Hematopoietic multipotent progenitor cell treated with erythropoietin and hydrocortisone succinate and interleukin-3 and kit ligand, for 17 days (in vitro differentiated cells): ENCODE results near the gene CLSTN2.

Experiments
- DNase-seq: peaks from one replicate; pipeline ENCODE4 v3.0.0-alpha.2; 2015; ENCODE audit warnings: low spot score

Gene CLSTN2

DNA sequence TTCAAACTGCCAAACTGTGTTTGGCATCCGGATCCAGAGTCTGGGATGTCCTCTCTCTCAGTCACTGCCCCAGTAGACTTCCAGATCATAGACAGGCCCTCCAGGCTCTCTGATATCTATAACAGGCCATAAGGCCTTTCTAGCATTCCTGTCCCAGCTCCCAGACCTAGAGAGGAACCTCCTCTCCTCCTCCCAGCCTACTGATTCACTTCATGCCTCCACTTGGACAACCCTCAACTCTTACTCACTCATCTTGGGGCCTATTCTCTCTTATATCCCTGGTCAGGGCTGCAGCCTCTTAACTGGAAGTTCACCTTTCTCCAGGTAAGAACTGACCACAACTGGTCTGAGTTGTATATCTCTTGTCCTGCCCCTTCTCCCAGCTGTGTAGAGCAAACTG lies 489.2 kb downstream of the CLSTN2 start:
- DNase-seq = no peak

DNA sequence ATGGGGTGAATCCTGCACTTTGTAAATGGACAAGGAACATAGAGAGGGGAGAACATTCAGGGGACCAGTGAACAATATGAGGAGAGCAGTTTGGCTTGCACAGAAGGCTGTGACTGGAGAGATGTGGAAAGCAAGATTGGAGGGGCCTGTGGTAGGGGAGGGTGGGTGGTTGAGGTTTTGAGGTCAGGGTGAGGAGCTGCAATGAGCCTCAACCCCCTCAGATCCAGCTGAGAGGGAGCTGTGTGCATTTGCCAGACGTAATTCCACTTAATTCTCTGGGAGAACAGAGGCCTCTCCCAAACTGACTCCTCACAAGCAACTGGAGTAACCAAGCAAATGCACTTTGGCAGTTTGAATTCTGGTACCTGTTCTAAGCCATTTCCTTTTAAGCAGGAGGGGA lies 489.7 kb downstream of the CLSTN2 start:
- DNase-seq = no peak

DNA sequence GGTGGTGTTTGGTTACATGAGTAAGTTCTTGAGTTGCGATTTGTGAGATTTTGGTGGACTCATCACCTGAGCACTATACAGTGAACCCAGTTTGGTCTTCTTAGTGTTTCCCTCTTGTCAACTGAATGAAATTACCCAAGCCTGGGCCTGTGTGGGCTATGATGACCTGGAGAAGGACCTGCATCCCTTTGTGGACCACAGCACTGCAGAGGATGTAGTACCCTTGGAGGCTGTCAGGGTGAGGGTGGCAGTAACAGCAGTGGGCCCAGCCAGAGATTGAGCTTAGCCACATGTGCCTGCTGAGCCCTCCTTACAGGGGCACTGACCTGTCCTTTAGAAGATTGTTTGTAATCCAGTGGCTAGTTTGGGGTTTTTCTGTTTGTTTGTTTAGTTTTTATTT lies 492.8 kb downstream of the CLSTN2 start:
- no peak for DNase-seq

DNA sequence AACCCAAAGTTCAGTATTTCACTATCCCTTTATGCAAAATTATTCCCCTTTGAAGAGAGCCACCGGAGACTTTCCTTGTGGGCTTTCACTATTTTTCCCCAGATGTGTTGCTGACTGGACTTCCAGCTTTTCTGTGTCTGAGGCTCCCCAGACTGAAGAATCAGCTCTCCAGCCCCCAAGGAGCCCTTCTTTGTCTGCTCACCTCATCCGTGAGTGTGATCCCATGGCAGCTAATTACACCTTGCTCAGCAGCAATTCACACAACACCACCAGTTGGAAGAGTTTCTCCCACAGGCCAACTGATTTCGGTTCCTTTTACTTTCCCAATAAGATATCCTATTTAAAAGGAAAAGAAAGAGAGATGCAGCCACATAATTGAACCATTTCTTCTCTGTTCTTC lies 493.4 kb downstream of the CLSTN2 start:
- no peak for DNase-seq

DNA sequence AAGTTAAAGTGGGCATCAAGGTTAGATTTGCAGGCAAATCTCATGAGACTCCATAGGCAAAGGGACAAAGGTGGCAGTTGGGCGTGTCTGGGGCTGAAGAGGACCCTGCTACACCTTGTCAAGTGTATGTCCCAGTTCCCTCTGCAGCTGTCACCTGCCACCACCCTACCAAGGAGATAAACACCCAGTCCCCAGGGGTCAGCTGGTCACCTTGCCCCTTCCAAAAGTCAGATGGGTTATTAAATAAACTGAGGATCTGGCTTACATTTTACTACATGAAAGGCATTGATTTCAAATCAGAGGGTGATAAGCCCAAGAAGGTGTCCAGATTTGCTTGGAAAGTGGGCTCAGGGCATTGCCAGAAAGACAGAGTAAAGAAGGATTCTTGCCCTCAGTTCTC lies 494.8 kb downstream of the CLSTN2 start:
- no peak for DNase-seq

DNA sequence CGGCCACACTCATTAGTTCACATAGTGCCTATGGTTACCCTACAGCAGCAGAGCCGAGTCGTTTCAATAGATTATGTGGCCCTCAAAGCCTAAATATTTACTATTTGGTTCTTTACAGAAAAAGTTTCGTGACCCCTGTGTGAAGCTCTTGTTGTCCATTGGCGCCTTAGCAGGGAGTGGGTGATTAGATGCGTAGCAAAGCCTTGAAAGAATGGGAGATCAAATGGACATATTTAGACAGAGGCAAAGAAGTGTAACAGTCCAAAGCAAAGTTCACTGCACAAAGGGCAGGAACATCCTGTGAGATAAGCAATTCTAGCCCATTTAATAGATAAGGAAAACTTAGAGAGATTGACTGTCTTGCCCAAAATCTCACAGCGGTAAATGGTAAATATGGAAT lies 495.5 kb downstream of the CLSTN2 start:
- DNase-seq = no peak

DNA sequence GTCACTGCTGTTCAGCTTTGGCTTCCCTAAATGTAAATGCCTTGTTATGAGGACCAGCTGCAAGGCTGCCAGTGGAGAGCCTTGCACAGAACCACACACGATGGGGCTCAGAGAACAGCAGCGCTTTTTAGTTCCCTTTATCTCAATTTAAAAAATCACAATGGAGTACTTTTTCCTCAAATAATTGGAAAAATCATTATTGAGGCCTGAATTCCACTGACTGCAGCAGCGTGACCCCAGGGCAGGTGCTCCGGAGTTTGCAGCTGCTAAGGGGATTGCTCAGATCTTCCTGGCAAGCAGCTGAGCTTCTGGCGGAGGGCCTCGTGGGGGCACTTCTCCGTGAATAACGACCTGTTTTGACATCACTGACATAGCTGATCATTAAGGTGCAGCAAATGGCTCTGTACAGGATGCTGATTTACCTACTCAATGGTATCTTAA lies 497.3 kb downstream of the CLSTN2 start:
- DNase-seq = no peak

DNA sequence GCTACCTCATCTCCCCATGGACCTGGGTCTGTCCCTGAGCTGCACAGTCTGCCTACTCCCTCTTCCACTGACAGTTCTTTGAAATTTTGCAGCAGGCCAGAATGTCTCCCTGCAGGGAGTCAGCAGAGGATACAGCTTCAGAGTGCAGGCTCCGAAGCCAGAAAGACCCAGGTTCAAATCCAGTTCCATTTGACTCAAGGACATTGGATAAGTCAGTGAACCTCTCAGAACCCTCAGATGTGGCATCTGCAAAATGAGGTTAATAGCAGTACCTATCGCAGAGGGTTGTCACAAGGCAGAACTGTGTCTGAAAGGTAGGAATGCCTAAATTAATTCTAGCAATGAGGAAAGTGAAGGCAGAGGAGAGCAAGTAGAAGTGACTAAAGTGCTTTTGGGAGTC lies 498.4 kb downstream of the CLSTN2 start:
- no peak for DNase-seq

DNA sequence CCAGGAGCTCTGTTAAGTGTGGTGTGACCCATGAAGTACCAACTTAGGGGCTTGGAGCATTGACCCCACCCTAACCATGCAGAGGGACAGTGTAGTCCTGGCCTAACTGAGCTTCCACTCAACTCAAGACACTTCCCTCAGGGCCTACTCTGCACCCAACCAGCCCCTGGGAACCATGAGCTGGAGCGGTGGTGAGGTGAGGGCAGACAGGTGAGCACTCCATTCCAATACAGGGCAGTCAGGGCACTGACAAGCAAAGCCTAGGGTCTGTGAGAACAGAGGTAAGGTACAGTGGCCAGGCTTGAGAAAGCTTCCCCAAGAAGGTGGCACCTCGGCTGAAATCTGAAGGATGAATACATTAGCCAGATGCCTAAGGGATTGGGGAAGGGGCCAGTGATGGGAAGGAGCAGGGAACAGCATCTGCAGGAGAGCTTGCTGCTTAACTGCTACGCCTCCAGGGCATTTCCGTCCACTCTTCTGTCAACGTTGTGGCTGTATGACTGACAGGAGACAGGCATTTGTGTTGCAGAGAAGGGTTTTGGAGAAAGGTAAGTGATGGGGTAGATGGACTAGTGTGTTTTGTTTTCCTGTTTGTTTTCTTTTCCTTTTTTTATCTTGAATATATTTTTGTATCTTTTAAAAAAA lies 499.4 kb downstream of the CLSTN2 start:
- no peak for DNase-seq

DNA sequence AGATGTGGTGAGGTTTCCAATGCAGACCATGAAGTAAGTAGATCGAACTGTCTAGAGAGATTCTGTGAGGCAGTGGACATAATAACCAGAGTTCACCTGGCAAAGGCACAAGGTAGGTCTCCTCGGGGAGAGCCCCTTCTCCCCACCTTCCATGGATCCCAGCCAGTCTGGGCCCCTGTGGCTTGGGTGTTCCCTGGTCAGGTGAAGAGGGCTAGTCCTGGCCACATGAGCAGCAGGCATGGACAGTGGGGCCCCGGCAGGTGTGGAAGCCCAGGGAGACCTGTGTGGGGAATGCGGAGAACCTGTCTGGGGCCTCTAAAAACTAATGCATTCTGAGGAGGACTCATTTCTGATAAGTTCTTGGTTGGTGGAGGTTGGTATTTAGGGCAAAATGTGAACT lies 501.4 kb downstream of the CLSTN2 start:
- no peak for DNase-seq

DNA sequence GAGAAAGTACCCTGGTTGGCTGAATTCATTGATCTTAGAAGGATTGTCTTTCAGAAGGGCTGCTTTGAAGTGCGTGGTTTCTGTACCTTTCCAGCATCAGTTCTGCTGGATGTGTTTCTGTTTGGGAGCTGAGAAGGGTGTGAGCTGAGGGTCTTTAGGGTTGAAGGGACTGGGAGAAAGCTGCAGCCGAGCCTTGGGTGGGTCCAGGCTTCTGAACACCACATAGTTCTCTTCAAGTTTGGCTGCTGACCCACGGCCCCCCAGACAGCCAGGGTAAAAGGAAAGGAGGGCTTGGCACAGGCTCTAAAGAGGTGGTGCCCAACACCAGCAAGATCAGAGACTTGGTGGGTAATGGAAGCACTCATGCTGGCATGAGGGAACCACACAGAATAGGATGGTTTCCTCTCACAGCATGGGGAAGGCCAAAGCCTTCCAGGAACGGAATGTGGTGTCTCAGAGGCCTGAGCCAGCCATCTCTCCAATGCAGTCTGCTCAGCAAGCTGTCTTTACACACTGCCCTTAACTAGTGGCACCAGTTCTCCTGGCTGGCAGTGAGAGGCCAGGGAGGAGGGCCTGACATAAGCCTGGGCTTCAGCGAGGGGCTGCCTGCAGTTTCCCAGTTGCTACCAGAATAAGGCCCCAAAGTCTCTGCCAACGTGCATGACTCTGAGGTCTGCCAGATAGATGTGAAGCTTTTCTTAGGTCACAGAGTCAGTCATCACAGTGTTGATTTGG lies 503.9 kb downstream of the CLSTN2 start:
- no peak for DNase-seq

DNA sequence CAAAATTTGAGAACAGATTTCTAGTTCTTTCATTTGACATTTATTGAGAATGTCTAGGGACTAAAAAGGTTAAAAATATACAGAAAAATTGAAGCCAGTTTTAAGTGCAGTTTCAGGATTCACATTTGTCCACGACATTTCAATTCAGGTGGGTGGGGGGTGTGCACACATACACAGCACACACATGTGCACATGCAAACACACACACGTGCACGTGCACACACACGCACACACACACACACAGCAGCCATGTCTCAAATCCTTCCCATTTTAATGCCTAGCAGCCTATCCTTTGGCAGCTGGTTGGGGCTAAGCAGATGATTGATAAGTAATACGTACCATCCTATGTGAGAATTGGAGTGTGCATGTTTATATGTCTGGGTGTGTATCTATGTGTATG lies 504.5 kb downstream of the CLSTN2 start:
- no peak for DNase-seq

DNA sequence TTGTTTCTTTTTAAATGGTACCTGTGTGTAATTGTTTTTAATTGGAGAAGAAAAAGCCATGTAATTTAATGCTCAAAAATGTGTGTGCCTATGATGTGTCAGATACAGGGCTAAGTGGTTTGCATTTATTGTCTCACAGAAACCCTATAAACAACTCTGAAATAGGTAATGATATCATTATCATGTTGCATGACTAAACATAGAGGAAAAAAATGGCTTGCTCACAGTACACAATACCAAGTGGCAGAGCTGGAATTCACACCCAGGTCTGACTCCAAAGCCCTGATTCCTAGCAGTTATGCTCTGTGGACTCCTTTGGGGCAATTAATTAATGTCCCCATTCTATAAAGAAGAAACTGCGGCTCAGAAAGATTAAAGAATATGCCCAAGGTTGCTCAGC lies 505.5 kb downstream of the CLSTN2 start:
- no peak for DNase-seq

DNA sequence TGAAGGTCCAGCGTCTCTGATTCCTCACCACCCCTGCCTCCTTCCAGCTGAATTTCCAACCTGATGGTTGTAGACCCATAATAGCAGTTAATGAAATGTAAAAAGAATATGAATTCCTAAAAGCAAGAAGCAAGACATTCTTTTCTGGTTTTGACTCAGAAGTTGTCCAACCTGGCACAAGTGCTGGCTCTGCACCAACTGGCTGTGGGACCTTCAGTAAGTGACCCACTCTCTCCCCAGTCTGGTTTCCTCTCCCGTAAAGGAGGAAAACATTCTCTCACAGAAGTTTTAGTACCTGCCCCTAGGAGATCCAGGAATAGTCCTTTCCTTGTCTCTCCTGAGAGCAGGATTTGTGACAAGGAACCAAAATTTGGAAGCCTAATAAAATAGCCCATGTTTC lies 506.0 kb downstream of the CLSTN2 start:
- DNase-seq = no peak

DNA sequence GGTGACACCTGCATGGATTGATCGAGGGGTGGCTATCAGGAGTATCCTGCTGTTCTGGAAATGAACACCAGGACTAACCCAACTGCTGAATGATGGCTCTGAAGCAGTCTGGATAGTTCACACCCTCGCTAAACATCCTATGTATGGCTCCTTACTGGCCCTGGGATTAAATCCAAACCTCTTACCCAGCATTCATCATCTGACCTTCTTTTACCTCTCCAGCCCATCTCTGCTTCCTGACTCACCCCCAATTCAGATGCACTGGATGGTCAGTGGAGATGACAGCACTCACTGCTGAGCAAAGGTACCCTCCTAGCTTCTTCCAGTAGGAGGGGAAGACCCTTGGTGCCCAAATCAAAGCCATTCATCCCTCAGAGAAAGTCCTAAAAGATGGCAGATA lies 507.6 kb downstream of the CLSTN2 start:
- no peak for DNase-seq

DNA sequence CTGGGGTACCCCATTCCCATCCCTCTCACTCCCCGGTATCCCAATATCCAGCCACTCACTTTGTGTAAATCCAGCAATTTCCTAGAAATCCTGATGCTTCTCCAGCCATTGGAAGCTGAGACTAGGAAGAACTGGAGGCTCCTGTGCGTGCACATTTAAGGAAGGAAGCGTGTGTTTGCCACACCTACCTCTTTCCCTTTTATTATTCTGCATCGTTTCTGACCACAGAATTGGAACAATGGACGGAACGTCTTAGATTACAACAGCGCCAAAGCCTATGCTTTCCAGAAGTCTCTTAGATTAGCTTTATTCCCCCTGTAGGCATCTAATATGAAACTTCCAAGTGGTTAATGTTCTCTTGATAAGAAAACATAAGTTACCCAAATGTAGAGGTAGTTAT lies 508.1 kb downstream of the CLSTN2 start:
- DNase-seq = no peak

DNA sequence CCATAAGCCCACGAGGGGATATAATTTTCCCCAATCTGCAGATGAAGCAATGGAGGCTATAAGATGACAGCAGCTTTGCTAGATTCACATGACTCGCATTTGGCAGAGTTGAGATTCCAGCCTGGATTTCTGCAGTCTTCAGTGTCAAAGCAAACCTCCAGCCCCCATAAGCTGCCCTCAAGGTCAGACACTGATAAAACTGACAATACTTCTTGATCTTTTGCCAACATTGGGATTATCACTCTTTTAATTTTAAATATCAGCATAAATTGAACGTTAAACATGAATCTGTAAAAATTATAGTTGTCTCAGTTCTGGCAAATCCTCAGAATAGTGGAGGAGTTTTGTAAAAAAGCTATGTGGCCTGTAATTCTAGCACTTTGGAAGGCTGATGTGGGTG lies 508.8 kb downstream of the CLSTN2 start:
- no peak for DNase-seq

DNA sequence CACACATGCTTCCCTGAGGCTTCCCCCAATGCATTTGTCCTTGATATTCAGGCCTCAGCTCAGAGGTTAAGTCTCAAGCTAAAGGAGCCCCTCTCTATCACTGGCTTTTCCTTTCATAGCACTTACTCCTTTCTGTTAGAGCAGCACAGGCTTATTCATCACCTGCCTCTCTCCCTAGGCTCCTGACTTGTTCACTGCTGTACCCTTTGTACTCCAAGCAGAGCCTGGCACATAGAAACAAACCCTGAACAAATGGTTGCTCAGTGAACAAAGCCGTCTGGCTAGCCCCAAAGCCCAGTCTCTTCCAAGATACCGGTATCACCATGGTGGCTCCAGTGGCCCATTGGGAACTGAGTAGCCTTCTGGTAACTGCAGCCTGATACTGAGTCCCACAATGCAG lies 511.7 kb downstream of the CLSTN2 start:
- DNase-seq = no peak

DNA sequence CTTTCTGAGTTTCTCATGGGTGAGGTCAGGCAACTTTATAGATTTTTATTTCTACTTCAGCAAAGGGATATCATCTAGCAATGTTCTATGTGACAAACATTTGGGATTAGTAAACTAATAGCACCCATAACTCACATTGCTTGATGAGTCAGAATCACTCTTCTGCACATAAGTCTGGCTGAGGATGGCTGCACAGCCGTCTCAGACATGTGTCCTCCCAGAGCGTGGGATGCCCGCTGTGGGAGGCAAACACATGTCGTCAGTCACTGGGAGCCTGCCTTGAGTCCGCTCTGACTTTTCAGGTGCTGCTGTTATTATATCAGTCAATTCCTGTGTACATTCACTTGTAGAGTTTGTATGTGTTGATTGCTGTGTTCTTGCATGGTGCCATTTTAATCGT lies 512.2 kb downstream of the CLSTN2 start:
- DNase-seq = no peak

DNA sequence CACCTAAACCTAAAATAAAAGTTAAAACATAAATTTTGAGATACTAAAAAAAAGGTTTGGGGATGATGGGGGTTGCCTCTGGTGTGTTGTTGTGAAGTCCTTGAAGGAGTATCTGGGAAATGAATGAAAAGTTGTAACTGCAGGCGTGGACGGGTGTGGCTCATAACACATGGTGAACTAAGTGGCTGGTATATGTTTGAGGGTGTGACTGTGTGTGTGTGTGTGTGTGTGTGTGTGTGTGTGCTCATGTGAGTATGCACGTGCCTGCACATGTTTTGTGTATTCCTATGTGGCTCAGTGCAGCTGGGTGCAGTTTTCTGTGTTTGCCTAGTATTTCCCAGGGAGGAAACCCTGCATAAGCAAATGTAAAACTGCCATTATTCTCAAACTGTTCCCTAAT lies 513.0 kb downstream of the CLSTN2 start:
- no peak for DNase-seq

DNA sequence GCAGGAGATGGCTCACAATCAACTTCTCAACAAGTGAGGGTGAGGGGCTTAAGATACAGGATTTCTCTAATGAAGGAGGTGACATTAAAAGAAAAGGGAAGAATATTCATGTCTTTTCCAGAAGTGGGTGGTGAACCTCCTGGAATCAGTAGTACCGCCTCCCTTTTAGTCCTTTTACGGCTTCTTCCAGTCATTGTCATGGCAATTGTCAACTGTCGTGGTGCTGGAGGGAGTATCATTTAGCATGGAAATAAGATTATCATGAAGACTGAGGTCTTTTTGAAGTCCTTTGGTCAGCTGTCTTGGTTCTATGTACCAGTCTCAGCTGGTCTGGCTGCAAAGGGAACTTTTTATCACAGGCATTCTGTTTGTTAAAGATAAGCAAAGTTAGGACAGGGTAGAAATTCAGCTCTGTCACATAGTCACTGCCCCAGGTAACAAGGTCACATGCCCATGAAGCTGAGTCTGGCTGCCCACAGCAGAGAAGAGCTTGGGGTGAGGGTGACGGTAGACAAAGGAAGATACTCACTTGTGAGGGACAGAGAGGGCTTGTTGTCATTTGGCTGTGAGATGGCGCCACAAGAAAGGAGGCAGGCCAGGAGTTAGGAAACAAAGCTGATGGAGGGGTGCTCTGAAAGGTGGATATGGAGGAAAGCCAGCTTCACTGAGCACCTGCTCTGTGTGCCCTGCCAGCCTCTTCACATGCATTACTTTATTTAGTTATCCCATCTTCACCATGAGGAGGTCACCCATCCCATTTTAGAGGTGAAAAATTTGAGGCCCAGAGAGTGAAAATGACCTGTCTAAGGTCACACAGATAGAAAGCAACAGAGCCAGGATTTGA lies 514.6 kb downstream of the CLSTN2 start:
- no peak for DNase-seq

DNA sequence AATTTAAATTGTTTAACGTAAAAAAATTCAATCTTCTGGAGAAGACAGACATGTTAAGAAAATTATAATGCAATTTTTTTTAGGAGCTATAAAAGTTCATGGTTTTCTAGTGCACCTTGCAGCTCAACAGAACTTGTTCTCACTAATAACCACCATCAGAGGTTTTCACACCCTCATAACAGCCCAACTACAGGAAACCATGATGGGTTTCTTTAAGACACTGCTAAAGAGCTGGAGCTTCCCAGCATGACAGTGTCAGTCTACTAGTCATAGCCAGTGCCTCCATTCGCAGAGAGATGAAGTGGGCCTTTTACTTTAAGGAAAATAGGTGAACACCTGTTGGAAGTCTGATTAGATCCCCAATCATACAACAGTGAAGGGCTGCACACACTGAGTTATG lies 518.8 kb downstream of the CLSTN2 start:
- DNase-seq = no peak

DNA sequence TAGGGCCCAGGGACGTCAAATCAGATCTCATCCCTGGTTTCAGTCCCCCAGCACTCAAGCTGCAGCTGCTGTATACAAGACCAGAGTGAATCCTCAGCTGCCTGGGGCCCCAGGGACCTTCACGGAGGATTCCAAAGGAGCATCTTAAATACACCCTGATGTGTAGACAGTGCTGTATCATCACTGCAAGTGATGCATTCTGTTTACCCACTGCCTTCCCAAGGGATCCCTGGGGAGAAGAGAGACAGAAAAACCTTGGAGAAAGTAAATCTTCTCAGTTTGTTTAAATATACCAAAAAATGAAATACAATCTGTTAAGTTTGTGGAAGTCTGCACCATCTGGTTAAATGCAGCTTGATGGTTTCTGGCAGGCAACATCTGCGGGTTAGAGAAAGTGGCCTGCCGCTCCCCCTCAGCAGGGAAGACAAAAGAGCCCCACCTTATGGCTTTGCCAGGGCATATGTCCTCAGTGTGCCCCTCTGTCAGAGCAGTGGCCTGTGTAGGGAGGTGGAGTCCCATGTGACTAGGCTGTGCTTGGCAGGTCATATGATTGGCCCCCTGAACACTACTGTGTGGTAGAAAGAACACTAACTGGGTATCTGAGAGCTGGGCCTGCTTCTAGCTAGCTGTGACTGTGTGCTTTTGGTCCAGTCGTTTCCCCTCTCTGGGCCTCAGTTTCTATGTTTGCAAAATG lies 520.7 kb downstream of the CLSTN2 start:
- DNase-seq = no peak
